Measurements from ENCODE around the gene SLC22A16.
"Not testable (repeated sequence)": the region's sequence is repeated elsewhere in the genome, so short reads cannot be mapped to it uniquely, and the experiment has no call there.

Gene SLC22A16

DNA sequence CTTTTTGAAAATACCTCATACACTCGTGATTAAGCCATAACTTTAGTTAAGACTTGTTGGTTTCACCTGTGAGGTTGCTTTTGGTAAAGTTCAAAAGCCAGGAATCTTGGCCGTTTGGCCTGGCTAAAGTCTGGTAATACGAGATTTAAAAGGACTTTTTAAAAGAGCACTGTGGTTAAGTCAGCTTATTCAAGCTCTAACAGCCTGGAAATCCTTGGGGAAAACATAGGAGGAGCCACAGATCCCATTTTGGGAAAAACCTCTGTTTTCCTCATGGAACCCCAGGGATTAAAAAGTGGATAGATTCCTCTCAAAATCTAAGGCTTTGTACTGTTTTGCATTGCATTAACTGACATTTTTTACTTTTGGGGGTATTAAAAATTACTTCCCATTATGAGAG lies 13.7 kb upstream of the SLC22A16 start:
- DNase-seq (ENCODE audit: low read depth) = no peak

DNA sequence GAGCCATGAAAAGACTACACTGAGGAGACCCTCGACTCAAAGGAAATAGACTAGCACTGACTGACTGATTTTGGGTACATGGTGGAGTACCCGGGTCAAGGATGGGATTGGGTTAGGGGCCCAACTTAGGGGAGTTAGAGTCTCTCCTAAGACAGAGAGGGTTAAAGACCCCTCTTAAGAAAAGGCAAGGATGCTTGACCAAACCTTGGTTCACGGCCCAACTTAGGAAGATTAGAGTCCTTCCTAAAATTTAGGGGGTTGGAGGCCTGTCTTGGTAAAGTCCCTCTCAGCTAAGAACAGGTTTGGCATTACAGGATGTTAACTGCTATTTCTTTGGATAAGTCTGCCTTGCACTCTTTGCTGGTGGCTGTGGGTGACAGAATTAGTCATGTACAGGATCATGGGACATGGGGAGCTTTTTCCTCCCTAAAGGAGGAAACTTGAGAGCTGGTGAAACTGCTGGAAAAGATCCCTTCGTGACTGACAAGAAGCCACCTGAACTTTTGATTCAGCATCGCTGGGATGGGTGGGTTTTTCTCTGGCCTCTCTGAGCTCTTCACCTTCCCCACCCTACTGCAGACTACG lies 12.3 kb upstream of the SLC22A16 start:
- DNase-seq (ENCODE audit: low read depth) = no peak

DNA sequence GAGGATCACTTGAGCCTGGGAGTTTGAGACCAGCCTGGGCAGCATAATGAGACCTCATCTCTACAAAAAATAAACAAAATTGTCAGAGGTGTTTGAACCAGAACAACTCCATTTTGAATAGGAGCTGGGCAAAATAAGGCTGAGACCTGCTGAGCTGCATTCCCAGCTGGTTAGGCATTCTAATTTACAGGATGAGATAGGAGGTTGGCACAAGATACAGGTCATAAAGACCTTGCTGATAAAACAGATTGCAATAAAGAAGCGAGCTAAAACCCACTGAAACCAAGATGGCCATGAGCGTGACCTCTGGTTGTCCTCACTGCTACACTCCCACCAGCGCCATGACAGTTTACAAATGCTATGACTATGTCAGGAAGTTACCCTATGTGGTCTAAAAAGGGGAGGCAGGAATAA lies 11.6 kb upstream of the SLC22A16 start:
- DNase-seq (ENCODE audit: low read depth) = not testable (repeated sequence)

DNA sequence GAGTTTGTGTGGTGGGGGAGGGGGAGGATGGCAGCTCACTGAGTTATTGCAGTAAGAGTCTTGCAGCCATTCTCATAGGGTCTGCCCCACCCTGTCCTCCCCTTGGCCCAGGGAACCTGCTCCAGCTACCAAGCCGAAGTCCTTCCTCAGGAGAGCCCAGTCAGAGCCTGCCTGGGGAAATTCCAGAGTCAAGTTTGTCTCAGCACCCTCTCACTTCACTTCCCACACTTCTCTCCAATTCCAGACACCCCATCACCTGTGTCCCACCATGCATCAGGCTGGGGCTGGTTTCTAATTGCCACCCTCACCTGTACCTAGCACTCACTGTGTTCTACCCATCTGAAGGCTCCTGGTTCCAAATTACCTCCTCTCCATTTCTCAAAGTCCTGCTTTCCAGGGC lies 10.3 kb upstream of the SLC22A16 start:
- no peak for DNase-seq (ENCODE audit: low read depth)

DNA sequence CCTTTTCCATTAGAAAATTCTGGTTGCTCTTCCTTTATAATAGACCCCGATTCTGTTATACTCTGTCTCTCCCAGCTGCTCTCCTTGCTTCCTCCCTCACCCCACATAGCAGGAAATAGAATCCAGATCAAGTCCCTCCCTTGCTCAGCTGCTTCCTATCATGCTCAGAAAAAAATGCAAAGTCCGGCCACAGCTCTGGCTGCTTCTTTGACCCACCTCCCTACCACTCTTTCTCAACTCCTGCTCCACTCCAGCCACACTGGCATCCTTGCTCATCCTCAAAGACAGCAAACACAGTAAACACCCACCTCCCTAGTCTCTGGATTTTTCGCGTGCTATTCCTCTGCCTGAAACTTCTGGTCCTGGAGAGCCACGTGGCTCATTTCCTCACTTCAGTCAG lies 9.1 kb upstream of the SLC22A16 start:
- no peak for DNase-seq (ENCODE audit: low read depth)

- no peak for DNase-seq (ENCODE audit: low read depth)
Measured at GRCh38 chr6:110484321-110484720, 7.9 kb upstream of the SLC22A16 start.

DNA sequence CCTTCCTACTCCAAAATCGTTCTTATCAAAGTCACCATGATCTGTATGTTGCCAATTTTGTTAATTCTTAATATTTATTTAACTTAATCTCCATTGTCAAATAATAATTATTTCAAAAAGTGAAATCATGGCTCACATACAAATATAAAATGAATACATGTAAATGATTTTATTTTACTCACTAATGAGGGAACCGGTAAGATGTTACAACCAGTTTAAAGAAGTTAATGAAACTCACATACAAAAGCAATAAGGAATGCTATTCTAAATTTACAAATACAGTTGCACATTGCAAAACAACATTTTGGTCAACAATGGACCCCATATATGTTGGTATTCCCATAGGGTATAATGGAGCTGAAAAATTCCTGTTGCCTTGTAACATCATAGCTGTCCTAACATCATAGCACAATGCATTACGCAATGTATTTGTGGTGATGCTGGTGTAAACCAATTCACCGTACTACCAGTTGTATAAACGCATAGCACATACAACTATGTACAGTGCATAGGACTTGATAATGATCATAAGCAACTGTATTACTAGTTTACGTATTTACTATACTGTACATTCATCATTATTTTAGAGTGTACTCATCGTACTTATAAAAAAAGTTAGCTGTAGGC lies 6.5 kb upstream of the SLC22A16 start:
- no peak for DNase-seq (ENCODE audit: low read depth)

GRCh38 chr6:110481081-110481480 lies 4.7 kb upstream of the SLC22A16 start:
- no peak for DNase-seq (ENCODE audit: low read depth)

DNA sequence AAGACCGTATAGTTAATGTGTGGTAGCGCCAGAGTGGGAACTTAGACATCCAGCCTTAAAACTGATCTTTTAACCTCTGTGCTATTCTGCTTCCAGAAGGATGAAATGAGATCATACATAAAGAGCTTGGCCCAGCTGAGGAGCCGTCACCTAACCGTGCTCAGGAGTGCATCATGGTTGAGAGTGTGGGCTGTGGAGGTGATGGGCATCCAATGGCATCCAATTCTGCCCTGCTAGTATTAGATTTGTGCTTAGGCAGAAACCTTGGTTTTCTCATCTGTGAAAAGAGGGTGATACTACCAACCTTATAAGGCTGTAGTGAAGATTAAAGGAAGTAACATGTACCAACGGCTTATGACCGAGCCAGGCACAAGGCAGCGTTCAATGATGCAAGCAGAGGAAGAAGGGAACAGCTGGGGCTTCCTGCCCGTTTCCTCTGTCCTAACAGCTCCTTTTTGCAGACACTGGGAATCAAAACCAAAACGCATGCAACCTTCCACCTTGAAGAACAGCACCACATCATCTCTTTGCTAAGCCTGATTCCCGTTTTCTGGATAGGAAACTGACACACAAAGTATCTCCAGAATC lies 1.3 kb downstream of the SLC22A16 start:
- no peak for DNase-seq (ENCODE audit: low read depth)

- no peak for DNase-seq (ENCODE audit: low read depth)
Measured at GRCh38 chr6:110474500-110474899, 1.9 kb downstream of the SLC22A16 start.

- DNase-seq (ENCODE audit: low read depth) = no peak
Measured at GRCh38 chr6:110472739-110473138, 3.7 kb downstream of the SLC22A16 start.

DNA sequence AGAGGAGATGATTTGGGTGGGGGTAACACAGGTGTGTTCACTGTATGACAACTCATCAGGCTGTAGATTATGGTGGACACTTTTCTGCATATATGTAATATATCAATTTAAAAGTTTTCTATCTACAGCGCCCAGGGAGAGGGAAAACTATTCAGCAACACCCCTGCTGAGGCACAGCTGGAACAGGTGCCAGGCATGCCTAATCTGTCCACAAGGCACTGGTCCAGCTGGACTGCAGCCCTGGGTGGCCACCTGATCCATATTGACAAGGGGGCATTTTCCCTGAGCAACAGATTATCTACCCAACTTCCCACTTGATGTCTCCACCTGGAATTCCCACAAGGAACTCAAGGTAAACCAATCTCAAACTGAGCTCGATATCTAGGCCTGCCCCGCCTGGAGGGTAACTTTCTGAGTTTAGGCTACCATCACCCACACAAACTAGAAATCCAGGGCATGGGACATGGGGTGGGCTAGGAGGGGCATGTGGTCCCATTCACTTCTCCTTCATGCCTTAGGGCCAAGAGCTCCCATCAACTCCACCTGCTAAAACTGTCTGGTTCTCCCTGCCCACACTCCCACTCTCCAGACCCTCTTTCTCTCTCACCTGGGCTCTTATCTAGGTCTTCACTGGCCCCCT lies 4.6 kb downstream of the SLC22A16 start:
- DNase-seq (ENCODE audit: low read depth) = no peak

DNA sequence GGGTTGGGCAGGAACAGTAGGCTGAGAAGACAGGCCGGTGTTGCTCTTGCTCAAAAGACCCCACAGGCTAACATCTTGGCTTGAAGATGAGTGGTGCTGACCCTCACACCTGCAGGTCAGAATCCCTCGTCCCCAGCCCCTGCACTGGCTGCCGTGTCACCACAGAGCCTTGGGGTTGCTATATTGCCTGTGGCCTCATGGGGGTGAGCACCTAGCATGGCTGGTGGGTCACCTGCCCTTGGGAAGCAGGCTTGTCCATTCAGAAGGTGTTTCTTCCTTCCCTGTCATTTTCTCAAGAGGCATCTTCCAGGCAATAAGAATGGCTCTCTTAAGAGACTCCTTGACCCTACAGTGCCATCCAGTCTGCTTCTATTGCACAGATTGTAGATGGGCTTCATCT lies 7.7 kb downstream of the SLC22A16 start:
- DNase-seq (ENCODE audit: low read depth) = no peak

GRCh38 chr6:110467566-110468140 lies 8.8 kb downstream of the SLC22A16 start:
- no peak for DNase-seq (ENCODE audit: low read depth)

- DNase-seq (ENCODE audit: low read depth) = no peak
Measured at GRCh38 chr6:110462884-110463481, 13.4 kb downstream of the SLC22A16 start.

DNA sequence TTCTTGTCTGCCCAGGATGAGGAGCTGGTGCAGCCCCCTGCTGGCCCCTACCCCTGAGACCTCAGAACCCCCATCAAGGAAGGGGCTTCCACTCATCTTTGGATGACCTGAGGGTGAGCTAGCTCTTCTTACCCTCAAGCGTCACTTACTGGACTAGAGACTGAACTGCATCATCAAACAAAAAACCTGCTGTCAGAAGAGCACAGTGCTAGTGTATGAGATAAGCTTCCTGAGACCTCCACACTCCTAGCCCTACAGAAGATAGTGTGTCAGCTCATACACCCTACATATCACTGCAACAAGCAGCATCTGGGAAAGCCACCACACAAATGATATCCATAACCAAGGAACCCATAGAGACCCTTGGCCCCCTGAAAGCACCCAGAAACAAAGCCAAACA lies 15.0 kb downstream of the SLC22A16 start:
- DNase-seq (ENCODE audit: low read depth) = no peak

DNA sequence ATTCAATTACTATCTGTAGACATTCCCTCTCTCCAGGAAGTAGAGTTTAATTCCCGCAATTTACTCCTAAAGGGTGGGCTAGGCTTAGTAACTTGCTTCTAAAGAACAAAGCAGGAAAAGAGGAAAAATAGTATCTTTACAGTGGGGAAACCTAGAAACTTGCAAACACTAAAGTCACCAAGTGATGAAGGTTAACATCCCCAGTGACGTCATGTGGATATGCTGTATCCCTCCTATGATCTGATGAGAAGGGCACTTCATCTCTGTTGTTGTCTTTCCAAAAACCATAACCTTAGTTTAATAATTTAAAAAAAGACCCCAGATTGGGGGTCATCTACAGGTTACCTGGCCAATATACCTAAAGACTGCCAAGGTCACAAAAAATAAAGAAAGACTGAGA lies 17.3 kb downstream of the SLC22A16 start:
- no peak for DNase-seq (ENCODE audit: low read depth)

DNA sequence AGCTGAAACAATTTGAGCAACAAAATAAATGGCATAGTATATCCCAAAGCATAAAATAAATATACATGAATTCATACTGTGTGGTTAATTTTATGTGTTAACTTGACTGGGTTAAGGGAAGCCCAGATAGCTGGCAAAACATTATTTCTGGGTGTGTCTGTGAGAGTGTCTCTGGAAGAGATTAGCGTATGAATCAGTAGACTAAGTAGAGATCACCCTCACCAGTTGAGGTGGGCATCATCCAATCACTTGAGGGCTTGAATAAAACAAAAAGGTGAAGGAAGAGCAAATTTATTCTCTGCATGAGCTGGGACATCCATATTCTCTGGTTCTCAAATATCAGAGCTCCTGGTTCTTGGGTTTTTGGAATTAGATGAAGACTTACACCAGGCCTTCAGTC lies 17.9 kb downstream of the SLC22A16 start:
- DNase-seq (ENCODE audit: low read depth) = no peak

GRCh38 chr6:110457567-110458175 lies 18.7 kb downstream of the SLC22A16 start:
- not testable (repeated sequence) for DNase-seq (ENCODE audit: low read depth)

GRCh38 chr6:110456694-110457093 lies 19.7 kb downstream of the SLC22A16 start:
- no peak for DNase-seq (ENCODE audit: low read depth)

DNA sequence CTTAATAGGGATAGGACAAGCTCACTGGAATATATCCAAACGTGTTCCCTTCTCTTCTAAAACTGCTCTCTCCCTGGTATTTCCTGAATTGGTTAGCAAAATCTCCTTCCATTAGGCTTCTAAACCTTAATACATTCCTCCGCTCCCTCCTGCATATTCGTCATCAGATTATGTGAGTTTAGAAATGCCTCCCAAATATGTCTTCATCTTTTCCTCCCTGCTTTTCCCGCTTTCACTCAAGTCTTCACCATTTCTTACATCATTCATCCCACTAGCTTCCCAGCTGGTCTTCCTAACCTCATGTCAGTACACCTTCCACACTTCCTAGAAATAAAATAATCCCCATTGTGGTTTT lies 26.9 kb downstream of the SLC22A16 start:
- no peak for DNase-seq (ENCODE audit: low read depth)

DNA sequence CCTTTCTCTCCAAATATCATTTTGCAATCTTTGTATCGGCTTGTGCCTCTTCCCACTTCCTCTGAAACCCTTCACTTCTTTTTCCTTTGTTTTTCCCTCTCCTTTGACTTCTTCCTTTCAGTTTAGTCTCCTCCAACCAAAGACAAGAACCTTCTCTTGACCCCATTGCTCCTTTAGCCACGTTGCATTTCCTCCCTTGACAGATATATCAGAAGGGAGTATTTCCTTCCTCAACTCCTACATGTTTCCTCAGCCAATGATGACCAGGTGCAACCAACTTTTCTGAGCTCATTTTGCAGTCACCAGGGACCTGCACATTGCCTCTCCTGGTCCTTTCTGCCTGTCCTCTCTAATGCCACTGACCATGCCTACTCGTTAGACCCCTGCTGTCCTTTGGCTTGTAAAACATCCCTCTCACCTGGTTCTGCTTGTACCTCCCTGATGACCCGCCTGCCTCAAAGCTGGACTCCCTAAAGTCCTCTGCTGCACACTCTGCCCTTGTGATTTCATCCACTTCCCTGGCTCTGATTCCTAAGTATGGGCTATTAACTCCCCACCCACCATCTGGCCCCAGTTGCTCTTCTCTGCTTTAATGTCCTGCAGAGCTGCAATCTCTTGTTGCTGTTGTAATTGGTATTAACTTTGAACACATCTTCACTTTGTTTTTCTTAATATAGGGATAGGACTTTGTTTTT lies 27.4 kb downstream of the SLC22A16 start:
- DNase-seq (ENCODE audit: low read depth) = no peak
